ENCODE results near the gene COL8A2.

COL8A2 gene

DNA sequence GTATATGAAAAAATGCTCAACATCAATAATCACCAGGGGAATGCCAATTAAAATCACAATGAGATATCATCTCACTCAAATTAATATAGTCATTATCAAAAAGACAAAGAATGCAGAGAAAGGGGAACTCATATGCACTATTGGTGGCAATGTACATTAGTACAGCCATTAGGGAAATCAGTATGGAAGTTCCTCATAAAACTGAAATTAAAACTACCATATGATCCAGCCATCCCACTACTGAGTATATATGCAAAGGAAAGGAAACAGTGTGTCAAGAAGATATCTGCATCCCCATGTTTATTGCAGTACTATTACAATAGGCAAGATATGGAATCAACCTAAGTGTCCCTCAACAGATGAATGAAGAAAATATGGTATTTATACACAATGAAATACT lies 73.2 kb downstream of the COL8A2 start:
- DNase-seq (ENCODE audit: low read depth) = no peak

All from CMK (cell line).